Thymus (tissue), 11 donors: ENCODE results near the gene ARHGAP9. TPM values are rescaled to one million over a fixed set of nuclear protein-coding genes. Genes with fewer than 3 reads are reported as not detected.

Experiments used
- DNase-seq, 9 donors: peaks; one replicate each; pipeline ENCODE4 v3.0.0-alpha.2; 2013; ENCODE audit warnings: low spot score in 9 of 9, low read depth in 6 of 9, missing footprints in 1 of 9
- H3K27ac ChIP-seq, 2 donors: one replicate each; pipeline ENCODE4 v1.5.1; 2013; ENCODE audit warnings: control low read depth in 1 of 2, low read depth in 1 of 2, low read length in 1 of 2, mild to moderate bottlenecking in 1 of 2, moderate library complexity in 1 of 2
- H3K27me3 ChIP-seq, 2 donors: one replicate each; pipeline ENCODE4 v1.5.1; 2013; ENCODE audit warnings: low read length in 1 of 2; ENCODE audit not compliant: control insufficient read depth in 2 of 2, insufficient read depth in 1 of 2
- H3K36me3 ChIP-seq, 2 donors: one replicate each; pipeline ENCODE4 v1.5.1; 2013; ENCODE audit warnings: low read length in 1 of 2, mild to moderate bottlenecking in 1 of 2, moderate library complexity in 1 of 2; ENCODE audit not compliant: control insufficient read depth in 2 of 2, insufficient read depth in 2 of 2
- H3K4me1 ChIP-seq, 2 donors: one replicate each; pipeline ENCODE4 v1.5.1; 2013; ENCODE audit warnings: low read length in 2 of 2; ENCODE audit not compliant: control insufficient read depth in 2 of 2, insufficient read depth in 2 of 2
- H3K4me3 ChIP-seq, 2 donors: one replicate each; pipeline ENCODE4 v1.5.1; 2013; ENCODE audit warnings: low read length in 2 of 2, control low read depth in 1 of 2, mild to moderate bottlenecking in 1 of 2
- H3K9me3 ChIP-seq, 2 donors: one replicate each; pipeline ENCODE4 v1.5.1; 2013; ENCODE audit warnings: low read length in 1 of 2, mild to moderate bottlenecking in 1 of 2; ENCODE audit not compliant: control insufficient read depth in 2 of 2, insufficient read depth in 1 of 2
- WGBS: extraction: QIAGEN DNeasy Blood & Tissue Kit; methylation state at CpG from one replicate; pipeline ENCODE4 v1.1.7; 2013; 5-methylcytosine and 5-hydroxymethylcytosine counted together
- polyA plus RNA-seq: library from polyadenylated mRNA; stranded (reverse); fragments of 200-250 nt; gene quantifications from one replicate; pipeline ENCODE4 v1.2.3, GENCODE V29; 2013
- total RNA-seq: library from RNA; stranded (reverse); fragments of 120-200 nt; gene quantifications from one replicate; pipeline ENCODE4 v1.2.4, GENCODE V29; 2013
- donor health status: healthy.

Gene ARHGAP9
- total and polyA plus RNA-seq, 2 donors: 71.1 to 165 TPM

DNA sequence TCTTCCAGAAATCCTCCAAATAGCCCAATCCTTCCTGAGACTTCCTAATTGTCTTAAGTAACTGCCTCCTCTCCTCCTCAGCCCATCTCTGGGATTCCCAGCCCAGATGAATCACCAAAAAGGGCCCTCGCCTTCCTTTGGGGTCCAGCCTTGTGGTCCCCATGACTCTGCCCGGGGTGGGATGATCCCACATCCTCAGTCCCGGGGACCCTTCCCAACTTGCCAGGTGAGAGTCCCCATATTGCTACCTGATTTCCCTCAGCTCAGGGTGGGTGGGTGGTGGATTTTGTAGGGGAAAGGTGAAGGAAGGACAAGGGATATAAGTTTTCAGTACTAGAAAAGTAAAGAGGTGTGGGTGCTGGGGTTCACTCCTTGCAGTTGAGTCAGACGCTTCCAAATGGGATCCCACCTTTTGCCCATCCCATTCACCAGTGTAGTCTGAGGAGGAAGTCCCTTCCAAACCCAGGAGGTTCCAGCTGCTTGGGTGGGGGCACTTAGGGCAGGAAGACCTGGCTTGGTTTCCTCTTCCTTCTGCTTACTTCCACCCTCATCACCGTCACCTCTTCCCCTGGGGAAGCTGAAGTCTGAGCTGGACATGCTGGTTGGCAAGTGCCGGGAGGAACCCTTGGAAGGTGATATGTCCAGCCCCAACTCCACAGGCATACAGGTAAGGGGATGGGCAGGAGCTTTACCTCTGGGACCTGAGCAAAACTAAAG is 14.5 kb downstream of the ARHGAP9 start:
- Histone ChIP-seq H3K9me3 (no peaks in the 10 kb centered on the region), H3K27me3 (peaks cover 16 to 33% of the 10 kb centered on the region in 2 donors), H3K27ac (no peak overlapping the region), H3K4me3 (no peak overlapping the region), H3K36me3 (peaks cover 17 to 22% of the 10 kb centered on the region in 2 donors), H3K4me1 (peaks cover 14 to 29% of the 10 kb centered on the region in 2 donors)
- WGBS: 88% methylated on average over 6 of the region's 6 CpGs
- DNase-seq: no peak

DNA sequence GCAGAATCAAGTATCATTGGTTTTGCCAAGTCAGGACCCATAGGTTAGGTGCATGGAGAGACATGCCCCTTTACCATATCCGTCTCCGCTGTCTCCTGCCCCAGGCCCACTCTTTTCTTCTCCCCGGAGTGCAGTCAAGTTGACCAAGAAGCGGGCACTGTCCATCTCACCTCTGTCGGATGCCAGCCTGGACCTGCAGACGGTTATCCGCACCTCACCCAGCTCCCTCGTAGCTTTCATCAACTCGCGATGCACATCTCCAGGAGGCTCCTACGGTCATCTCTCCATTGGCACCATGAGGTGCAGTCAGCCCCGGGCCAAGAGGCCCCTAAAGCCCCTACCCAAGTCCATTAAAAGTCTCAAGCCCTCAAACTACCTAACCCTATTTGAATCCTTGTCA is 15.1 kb downstream of the ARHGAP9 start:
- no peak overlapping the region for H3K4me3 ChIP-seq
- peaks cover 18 to 37% of the 10 kb centered on the region in 2 donors for H3K27me3 ChIP-seq
- no peak overlapping the region for H3K27ac ChIP-seq
- H3K4me1 ChIP-seq: peaks cover 14 to 32% of the 10 kb centered on the region in 2 donors
- H3K9me3 ChIP-seq: no peaks in the 10 kb centered on the region
- WGBS: 96% methylated on average over 12 of the region's 12 CpGs
- H3K36me3 ChIP-seq: peaks cover 10 to 15% of the 10 kb centered on the region in 2 donors
- no peak for DNase-seq

DNA sequence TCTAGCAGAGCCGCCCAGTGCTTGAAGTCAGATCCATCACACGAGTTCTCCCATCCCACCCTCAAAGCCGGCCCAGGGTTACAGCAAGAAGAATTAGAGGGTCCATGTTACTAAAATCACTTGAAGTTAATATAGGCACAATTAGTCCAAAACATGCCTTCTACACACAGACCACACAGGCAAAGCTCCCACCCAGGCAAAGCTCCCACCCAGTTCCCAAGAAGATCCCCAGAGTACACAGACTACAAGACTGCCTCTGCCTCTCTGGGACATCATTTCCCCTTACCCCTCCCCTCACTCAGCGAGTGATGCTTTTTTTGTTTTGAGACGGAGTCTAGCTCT is 16.8 kb downstream of the ARHGAP9 start:
- 31% methylated on average over 5 of the region's 5 CpGs for WGBS
- Histone ChIP-seq H3K36me3 (peaks cover 4 to 7% of the 10 kb centered on the region in 2 donors), H3K27ac (no peak overlapping the region), H3K9me3 (no peaks in the 10 kb centered on the region), H3K4me3 (no peak overlapping the region), H3K4me1 (peaks cover 14 to 43% of the 10 kb centered on the region in 2 donors), H3K27me3 (peaks cover 18 to 37% of the 10 kb centered on the region in 2 donors)
- DNase-seq: no peak

DNA sequence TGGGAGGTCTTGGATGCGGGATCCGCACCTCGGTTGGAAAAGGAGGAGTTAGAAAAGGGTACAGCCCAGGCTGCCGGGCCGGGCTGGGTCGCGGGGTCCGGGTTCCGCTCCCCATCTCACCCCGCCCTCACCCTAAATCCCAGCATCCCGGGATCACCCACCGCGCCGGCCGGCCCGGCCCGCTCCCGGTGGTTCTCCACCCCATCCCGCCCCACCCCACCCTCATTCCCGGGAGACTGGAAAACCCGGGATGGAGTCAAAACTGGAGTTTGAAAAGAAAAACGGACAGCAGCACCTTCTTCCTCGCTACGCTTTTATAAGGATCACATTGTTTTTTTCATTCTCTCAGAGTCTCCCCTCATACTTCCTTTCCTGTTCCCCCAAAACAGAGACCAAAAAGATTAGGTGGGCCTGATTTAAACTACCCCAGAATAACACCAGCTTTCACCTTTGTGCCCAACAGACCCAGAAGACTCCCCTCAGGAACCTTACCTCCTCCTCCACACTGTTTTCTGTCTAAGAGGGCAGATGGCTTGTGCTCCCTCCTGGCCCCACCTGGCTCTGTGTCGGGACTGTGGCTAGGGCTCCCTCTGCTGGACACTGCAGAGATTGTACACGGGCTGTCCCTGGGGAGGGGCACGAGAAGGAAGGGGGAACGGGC is 17.3 kb downstream of the ARHGAP9 start:
- Histone ChIP-seq H3K4me1 (peaks cover 14 to 43% of the 10 kb centered on the region in 2 donors), H3K9me3 (no peaks in the 10 kb centered on the region), H3K4me3 (peak overlapping the region; percentile 48 to 59), H3K27ac (peak overlapping the region; percentile 19 to 73), H3K36me3 (peaks cover 4 to 5% of the 10 kb centered on the region in 2 donors), H3K27me3 (peaks cover 18 to 37% of the 10 kb centered on the region in 2 donors)
- WGBS: under 1% methylated on average over 28 of the region's 28 CpGs
- DNase-seq: peak; percentile 72 to 95 (median 89)

DNA sequence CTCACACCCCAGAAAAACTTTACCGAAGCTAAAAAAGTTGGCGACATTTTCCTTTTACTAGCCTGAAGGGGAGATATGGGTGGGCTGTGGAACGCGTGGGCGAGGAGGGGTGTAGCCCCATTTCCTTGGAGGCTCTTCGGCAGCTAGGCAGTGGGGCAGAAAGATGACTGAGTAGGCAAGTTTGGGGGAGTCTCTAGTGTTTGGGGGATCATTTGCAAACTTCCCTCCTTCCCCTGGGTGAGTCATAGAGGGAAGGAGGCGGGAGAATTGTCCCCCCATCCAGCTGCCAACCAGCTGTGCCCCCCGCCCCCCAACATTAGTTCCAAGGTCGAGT is 17.8 kb downstream of the ARHGAP9 start:
- peak overlapping the region; percentile 48 to 59 for H3K4me3 ChIP-seq
- DNase-seq: peak in 2 of 9 donors; percentile 27 to 49
- under 1% methylated on average over 9 of the region's 9 CpGs for WGBS
- peaks cover 0 to under 1% of the 10 kb centered on the region in 2 donors for H3K36me3 ChIP-seq
- H3K4me1 ChIP-seq: peaks cover 14 to 43% of the 10 kb centered on the region in 2 donors
- no peaks in the 10 kb centered on the region for H3K9me3 ChIP-seq
- H3K27ac ChIP-seq: no peak overlapping the region
- H3K27me3 ChIP-seq: peaks cover 18 to 37% of the 10 kb centered on the region in 2 donors

DNA sequence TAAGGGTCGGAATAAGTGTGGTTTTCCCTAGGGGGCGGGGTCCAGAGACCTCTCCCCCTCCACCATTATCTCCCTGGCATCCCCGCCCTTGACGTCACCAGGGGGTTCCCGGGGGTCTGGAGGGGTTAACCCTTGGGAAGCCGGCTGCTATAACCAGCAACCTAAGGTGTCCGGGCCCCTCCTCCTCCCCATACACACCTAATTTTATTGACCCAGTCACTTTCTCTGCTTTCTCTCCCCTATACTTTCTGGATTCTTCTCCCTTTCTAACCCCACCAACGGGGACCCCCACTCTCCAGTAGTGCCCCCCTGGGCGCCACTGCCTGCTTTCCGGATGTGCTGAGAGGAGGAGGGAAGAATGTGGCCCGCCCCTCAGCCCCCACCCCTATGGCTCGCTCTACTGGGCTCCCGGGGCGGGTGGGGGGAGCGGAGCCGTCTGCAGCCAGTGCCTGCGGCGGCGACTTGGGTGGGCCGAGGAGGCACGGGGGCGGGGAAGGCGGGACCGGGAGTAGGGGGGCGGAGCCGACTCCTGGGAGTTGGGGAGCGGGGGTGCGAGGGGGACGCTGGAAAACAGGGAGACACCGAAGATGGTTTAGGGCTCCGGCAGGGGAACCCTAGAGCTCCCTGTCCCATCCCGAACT is 18.3 kb downstream of the ARHGAP9 start:
- Histone ChIP-seq H3K27me3 (peaks cover 18 to 37% of the 10 kb centered on the region in 2 donors), H3K36me3 (no peaks in the 10 kb centered on the region), H3K4me3 (peak overlapping the region; percentile 48 to 59), H3K27ac (no peak overlapping the region), H3K9me3 (no peaks in the 10 kb centered on the region), H3K4me1 (peaks cover 14 to 43% of the 10 kb centered on the region in 2 donors)
- under 1% methylated on average over 32 of the region's 32 CpGs for WGBS
- DNase-seq: peak in 1 of 9 donors; percentile 52

DNA sequence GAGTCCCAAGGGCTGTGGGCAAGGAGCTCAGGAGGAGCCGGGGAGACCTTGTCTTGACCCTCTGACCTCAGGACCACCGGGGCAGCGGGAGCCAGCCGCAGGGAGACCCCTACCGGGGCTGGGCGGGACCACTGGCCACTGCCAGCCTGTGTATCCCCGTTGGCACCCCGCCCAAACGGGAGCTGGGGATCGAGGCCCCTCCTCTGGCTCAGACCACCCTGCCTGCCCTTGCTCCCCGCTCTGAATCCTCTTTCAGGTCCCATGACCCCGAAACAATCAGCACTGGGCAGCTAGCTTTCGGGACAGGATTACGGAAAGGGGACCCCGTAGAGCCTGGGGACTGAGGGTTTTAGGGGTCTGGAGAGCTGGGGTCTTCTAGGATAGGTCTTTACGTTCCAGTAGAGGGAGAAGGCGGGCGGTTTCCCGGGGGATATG is 18.8 kb downstream of the ARHGAP9 start:
- Histone ChIP-seq H3K4me3 (peak overlapping the region; percentile 48 to 59), H3K27ac (no peak overlapping the region), H3K9me3 (no peaks in the 10 kb centered on the region), H3K27me3 (peaks cover 18 to 40% of the 10 kb centered on the region in 2 donors), H3K4me1 (peaks cover 14 to 48% of the 10 kb centered on the region in 2 donors), H3K36me3 (no peaks in the 10 kb centered on the region)
- 5% methylated on average over 19 of the region's 19 CpGs for WGBS
- DNase-seq: no peak

DNA sequence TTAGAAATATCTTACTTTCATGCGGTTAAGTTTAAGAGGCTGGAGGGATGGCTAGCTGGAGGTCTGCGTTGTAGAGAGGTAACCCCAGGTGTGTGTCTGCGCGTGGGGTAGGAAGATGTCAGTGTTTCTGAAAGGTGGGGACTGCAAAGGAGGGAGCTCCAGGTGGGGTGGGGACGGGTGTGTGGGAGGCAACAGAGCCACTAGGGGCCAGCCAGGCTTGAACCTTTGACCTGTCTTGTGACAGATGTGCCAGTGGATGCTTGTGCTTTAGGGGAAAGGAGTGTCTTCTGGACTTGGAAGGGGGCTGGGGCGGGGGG is 19.2 kb downstream of the ARHGAP9 start:
- no peak overlapping the region for H3K27ac ChIP-seq
- H3K4me1 ChIP-seq: peaks cover 14 to 48% of the 10 kb centered on the region in 2 donors
- H3K27me3 ChIP-seq: peaks cover 18 to 44% of the 10 kb centered on the region in 2 donors
- no peaks in the 10 kb centered on the region for H3K36me3 ChIP-seq
- WGBS: 5% methylated on average over 6 of the region's 6 CpGs
- peak overlapping the region in 1 of 2 donors; percentile 70 for H3K4me3 ChIP-seq
- peak in 1 of 9 donors; percentile 34 for DNase-seq
- no peaks in the 10 kb centered on the region for H3K9me3 ChIP-seq
